Activated CD4-positive, alpha-beta T cell treated with anti-CD3 and anti-CD28 coated beads, Interleukin-2, amount 10 ng/mL, durations not matched to agents 7 days and 5 days (primary cell): ENCODE measurements around the gene IL1RN. TPM values are rescaled to one million over a fixed set of nuclear protein-coding genes. Genes with fewer than 3 reads are reported as not detected.

ENCODE experiments used
- CTCF ChIA-PET: fragments of 350-600 bp; sonication (Branson Sonifier 250); formaldehyde crosslinking; loops from one replicate; lab custom pipeline; 2021; ENCODE audit warnings: antibody characterized with exemption; lab: Charles Lee
- POLR2A ChIA-PET: fragments of 350-600 bp; sonication (Branson Sonifier 250); formaldehyde crosslinking; loops from one replicate; lab custom pipeline; 2021; ENCODE audit warnings: antibody characterized with exemption; lab: Charles Lee
- DNase-seq: peaks from one replicate; pipeline ENCODE4 v3.0.0-alpha.2; 2020
- H3K27ac Mint-ChIP-seq: one replicate; pipeline ENCODE4 v1.8.0; 2021; ENCODE audit warnings: mild to moderate bottlenecking, moderate library complexity, mixed read lengths
- H3K27me3 Mint-ChIP-seq: one replicate; pipeline ENCODE4 v1.8.0; 2021; ENCODE audit warnings: mixed read lengths
- H3K36me3 Mint-ChIP-seq: one replicate; pipeline ENCODE4 v1.8.0; 2021; ENCODE audit warnings: low read depth, mixed read lengths
- H3K4me1 Mint-ChIP-seq: one replicate; pipeline ENCODE4 v1.8.0; 2021; ENCODE audit warnings: mixed read lengths
- H3K4me3 Mint-ChIP-seq: one replicate; pipeline ENCODE4 v1.8.0; 2021; ENCODE audit warnings: mild to moderate bottlenecking, moderate library complexity, mixed read lengths
- H3K9me3 Mint-ChIP-seq: one replicate; pipeline ENCODE4 v1.8.0; 2021; ENCODE audit warnings: mixed read lengths
- total RNA-seq, 2 experiments: library from RNA; stranded (reverse); gene quantifications; one replicate each; pipeline ENCODE4 v1.2.3, GENCODE V29; 2021

Gene IL1RN
- total RNA-seq, 2 experiments from 2014 or later: 0.37 to 0.48 TPM

GRCh38 chr2:113111121-113111520, 16.3 kb upstream of the IL1RN start:
- ChIA-PET CTCF (interaction anchor here (1.5 to 3.0 kb wide), 2 partner anchors 9 to 15 kb away, joined by 4 to 13 read pairs; no protein-coding TSS in a partner anchor), POLR2A (no interaction called here)

GRCh38 chr2:113111823-113112287, 15.5 kb upstream of the IL1RN start:
- H3K27me3 Mint-ChIP-seq: peaks cover 7% of the 10 kb centered on the region
- no peak overlapping the region for H3K27ac Mint-ChIP-seq
- ChIA-PET POLR2A (no interaction called here), CTCF (interaction anchor here (1.1 to 3.0 kb wide), 3 partner anchors 9 to 14 kb away, joined by 3 to 13 read pairs (median 4); no protein-coding TSS in a partner anchor)
- no peaks in the 10 kb centered on the region for H3K9me3 Mint-ChIP-seq
- H3K36me3 Mint-ChIP-seq: no peaks in the 10 kb centered on the region
- H3K4me1 Mint-ChIP-seq: peaks cover 5% of the 10 kb centered on the region
- H3K4me3 Mint-ChIP-seq: no peak overlapping the region
- no peak for DNase-seq

More at GRCh38 chr2:113111121-113111520, 16.3 kb upstream of the IL1RN start:
- DNase-seq: no peak
- Mint-ChIP-seq H3K9me3 (no peaks in the 10 kb centered on the region), H3K4me3 (no peak overlapping the region), H3K4me1 (no peaks in the 10 kb centered on the region), H3K27me3 (peaks cover 8% of the 10 kb centered on the region), H3K27ac (no peak overlapping the region), H3K36me3 (no peaks in the 10 kb centered on the region)

- ChIA-PET POLR2A (no interaction called here), CTCF (interaction anchor here (0.8 to 3.0 kb wide), 4 partner anchors 12 to 87 kb away, joined by 3 to 13 read pairs (median 4); no protein-coding TSS in a partner anchor)
- no peaks in the 10 kb centered on the region for H3K9me3 Mint-ChIP-seq
- peaks cover 5% of the 10 kb centered on the region for H3K27me3 Mint-ChIP-seq
- no peak for DNase-seq
- H3K36me3 Mint-ChIP-seq: no peaks in the 10 kb centered on the region
- peaks cover 10% of the 10 kb centered on the region for H3K4me1 Mint-ChIP-seq
- H3K27ac Mint-ChIP-seq: no peak overlapping the region
- H3K4me3 Mint-ChIP-seq: no peak overlapping the region
These were observed 15.0 kb upstream of the IL1RN start for GRCh38 chr2:113112441-113112840.

GRCh38 chr2:113112871-113113270, 14.5 kb upstream of the IL1RN start:
- POLR2A ChIA-PET: no interaction called here
- CTCF ChIA-PET: interaction anchor here (0.8 to 3.0 kb wide), 4 partner anchors 13 to 86 kb away, joined by 3 to 13 read pairs (median 5); no protein-coding TSS in a partner anchor
- no peaks in the 10 kb centered on the region for H3K36me3 Mint-ChIP-seq

GRCh38 chr2:113113807-113114206, 13.6 kb upstream of the IL1RN start:
- Mint-ChIP-seq H3K27ac (no peak overlapping the region), H3K36me3 (no peaks in the 10 kb centered on the region), H3K9me3 (no peaks in the 10 kb centered on the region), H3K4me1 (peaks cover 10% of the 10 kb centered on the region), H3K27me3 (peaks cover 5% of the 10 kb centered on the region), H3K4me3 (no peak overlapping the region)
- POLR2A ChIA-PET: no interaction called here
- CTCF ChIA-PET: interaction anchor here (0.7 to 3.0 kb wide), 4 partner anchors 12 to 38 kb away, joined by 3 to 13 read pairs (median 5); no protein-coding TSS in a partner anchor
- DNase-seq: no peak

More at GRCh38 chr2:113112871-113113270, 14.5 kb upstream of the IL1RN start:
- Mint-ChIP-seq H3K4me1 (peaks cover 10% of the 10 kb centered on the region), H3K4me3 (no peak overlapping the region), H3K27me3 (peaks cover 5% of the 10 kb centered on the region), H3K27ac (no peak overlapping the region), H3K9me3 (no peaks in the 10 kb centered on the region)
- no peak for DNase-seq

- no peak for DNase-seq
- CTCF ChIA-PET: interaction anchor here (0.7 to 1.8 kb wide), 3 partner anchors 16 to 39 kb away, joined by 3 to 6 read pairs (median 4); no protein-coding TSS in a partner anchor
- Mint-ChIP-seq H3K27me3 (peaks cover 4% of the 10 kb centered on the region), H3K27ac (no peak overlapping the region), H3K36me3 (no peaks in the 10 kb centered on the region), H3K4me1 (peaks cover 10% of the 10 kb centered on the region), H3K9me3 (no peaks in the 10 kb centered on the region), H3K4me3 (no peak overlapping the region)
- POLR2A ChIA-PET: no interaction called here
These were observed 13.0 kb upstream of the IL1RN start for GRCh38 chr2:113114224-113114945.

- H3K27me3 Mint-ChIP-seq: peaks cover 4% of the 10 kb centered on the region
- H3K27ac Mint-ChIP-seq: no peak overlapping the region
- H3K4me1 Mint-ChIP-seq: peaks cover 10% of the 10 kb centered on the region
- ChIA-PET POLR2A (no interaction called here), CTCF (interaction anchor here (1.8 kb wide), 1 partner anchor 40 kb away, joined by 4 read pairs; no protein-coding TSS in a partner anchor)
- H3K36me3 Mint-ChIP-seq: no peaks in the 10 kb centered on the region
- H3K9me3 Mint-ChIP-seq: no peaks in the 10 kb centered on the region
- DNase-seq: no peak
- H3K4me3 Mint-ChIP-seq: no peak overlapping the region
These were observed 12.4 kb upstream of the IL1RN start for GRCh38 chr2:113114996-113115395.

- no peaks in the 10 kb centered on the region for H3K9me3 Mint-ChIP-seq
- H3K4me1 Mint-ChIP-seq: peaks cover 10% of the 10 kb centered on the region
- no peak for DNase-seq
- H3K4me3 Mint-ChIP-seq: no peak overlapping the region
- H3K27me3 Mint-ChIP-seq: peaks cover 12% of the 10 kb centered on the region
- H3K36me3 Mint-ChIP-seq: no peaks in the 10 kb centered on the region
- ChIA-PET CTCF (interaction anchor here (0.7 to 3.6 kb wide), 3 partner anchors 12 to 80 kb away, joined by 3 to 16 read pairs (median 7); no protein-coding TSS in a partner anchor), POLR2A (interaction anchor here (0.9 kb wide), 1 partner anchor 67 kb away, joined by 3 read pairs; no protein-coding TSS in a partner anchor)
- peak overlapping the region; percentile 64 for H3K27ac Mint-ChIP-seq
These were observed 11.1 kb upstream of the IL1RN start for GRCh38 chr2:113116100-113116958.

GRCh38 chr2:113117541-113118262, 9.7 kb upstream of the IL1RN start:
- Mint-ChIP-seq H3K9me3 (no peaks in the 10 kb centered on the region), H3K27ac (no peak overlapping the region), H3K27me3 (peaks cover 18% of the 10 kb centered on the region), H3K36me3 (no peaks in the 10 kb centered on the region), H3K4me1 (peaks cover 10% of the 10 kb centered on the region), H3K4me3 (no peak overlapping the region)
- ChIA-PET POLR2A (interaction anchor here (0.9 kb wide), 1 partner anchor 66 kb away, joined by 3 read pairs; no protein-coding TSS in a partner anchor), CTCF (interaction anchor here (0.7 to 3.6 kb wide), 7 partner anchors 8 to 38 kb away, joined by 3 to 16 read pairs (median 5); no protein-coding TSS in a partner anchor)
- no peak for DNase-seq

GRCh38 chr2:113118263-113118657, 9.1 kb upstream of the IL1RN start:
- no peak overlapping the region for H3K4me3 Mint-ChIP-seq
- no peak overlapping the region for H3K27ac Mint-ChIP-seq

GRCh38 chr2:113119111-113119510, 8.3 kb upstream of the IL1RN start:
- CTCF ChIA-PET: interaction anchor here (1.3 to 3.6 kb wide), 3 partner anchors 17 to 39 kb away, joined by 4 to 16 read pairs (median 4); no protein-coding TSS in a partner anchor
- Mint-ChIP-seq H3K9me3 (no peaks in the 10 kb centered on the region), H3K27me3 (peaks cover 18% of the 10 kb centered on the region), H3K36me3 (no peaks in the 10 kb centered on the region), H3K4me1 (peaks cover 17% of the 10 kb centered on the region), H3K27ac (no peak overlapping the region), H3K4me3 (no peak overlapping the region)
- DNase-seq: no peak
- POLR2A ChIA-PET: no interaction called here

More at GRCh38 chr2:113118263-113118657, 9.1 kb upstream of the IL1RN start:
- Mint-ChIP-seq H3K4me1 (peaks cover 10% of the 10 kb centered on the region), H3K9me3 (no peaks in the 10 kb centered on the region), H3K27me3 (peaks cover 18% of the 10 kb centered on the region), H3K36me3 (no peaks in the 10 kb centered on the region)
- ChIA-PET POLR2A (no interaction called here), CTCF (interaction anchor here (1.3 to 3.6 kb wide), 5 partner anchors 14 to 38 kb away, joined by 4 to 16 read pairs (median 6); no protein-coding TSS in a partner anchor)
- no peak for DNase-seq
